Upper lobe of left lung (tissue), 6 donors: ENCODE results near the gene MLF2. TPM values are rescaled to one million over a fixed set of nuclear protein-coding genes. Genes with fewer than 3 reads are reported as not detected.
A peak's percentile ranks its signal among the peaks of the same experiment; 100 is the strongest.

Experiments
- ATAC-seq, 2 donors: fragments of 200-7000 bp; cut with Tn5 transposase; one replicate each; pipeline ENCODE4 v1.9.1; 2022; ENCODE audit warnings: mild to moderate bottlenecking in 2 of 2, moderate library complexity in 2 of 2; ENCODE audit not compliant: low FRiP score in 2 of 2
- DNase-seq, 2 donors: peaks; one replicate each; pipeline ENCODE4 v3.0.0-alpha.2; 2019 to 2020
- H3K27ac ChIP-seq, 4 donors: fragments of 200-600 bp; sonication (generic); one replicate each; pipeline ENCODE4 v1.5.1; 2016 to 2019
- H3K27me3 ChIP-seq, 4 donors: fragments of 200-600 bp; sonication (generic); one replicate each; pipeline ENCODE4 v1.5.1; 2017 to 2019
- H3K36me3 ChIP-seq, 4 donors: fragments of 200-600 bp; sonication (generic); one replicate each; pipeline ENCODE4 v1.5.1; 2016 to 2019
- H3K4me1 ChIP-seq, 4 donors: fragments of 200-600 bp; sonication (generic); one replicate each; pipeline ENCODE4 v1.5.1; 2018 to 2019
- H3K4me3 ChIP-seq, 4 donors: fragments of 200-600 bp; sonication (generic); one replicate each; pipeline ENCODE4 v1.5.1; 2017 to 2019; ENCODE audit warnings: mild to moderate bottlenecking in 2 of 4, moderate library complexity in 1 of 4
- H3K9me3 ChIP-seq, 4 donors: fragments of 200-600 bp; sonication (generic); one replicate each; pipeline ENCODE4 v1.5.1; 2018 to 2019
- CTCF ChIP-seq, 6 experiments: fragments of 450-650 bp in 4 of 6; fragments of 200-600 bp in 2 of 6; sonication (generic) in 2 of 6; IDR thresholded peaks; one replicate each; pipeline ENCODE4 v1.5.1; 2016 to 2019; ENCODE audit warnings: antibody characterized with exemption in 6 of 6
- EP300 ChIP-seq, 4 donors: sonication (generic); formaldehyde crosslinking; IDR thresholded peaks; one replicate each; pipeline ENCODE4 v1.5.1; 2017; ENCODE audit warnings: antibody characterized with exemption in 4 of 4, control low read depth in 2 of 4
- POLR2A ChIP-seq, 4 donors: fragments of 450-650 bp; IDR thresholded peaks; one replicate each; pipeline ENCODE4 v1.5.1; 2016 to 2017; ENCODE audit warnings: antibody characterized with exemption in 4 of 4, mild to moderate bottlenecking in 2 of 4
- POLR2AphosphoS5 ChIP-seq, 2 donors: sonication (generic); formaldehyde crosslinking; IDR thresholded peaks; one replicate each; pipeline ENCODE4 v1.5.1; 2017; ENCODE audit warnings: antibody characterized with exemption in 2 of 2
- WGBS, 2 donors: methylation state at CpG; one replicate each; pipeline ENCODE4 v1.1.5; 2017 to 2018; 5-methylcytosine and 5-hydroxymethylcytosine counted together
- total RNA-seq, 6 donors: library from RNA; depleted of rRNA in 4 of 6; stranded (reverse); fragments of >200 nt in 4 of 6; gene quantifications; one replicate each; pipeline versions ENCODE4 v1.1.0 to v1.2.1, GENCODE V29; 2016 to 2021
- donor health status: DM: no; HTN: no; CAD: no; lungs with moderate emphysema.
- donor health status: DM: no; HTN: yes; CAD: no; lungs with severe emphysema.

MLF2 gene
- total RNA-seq, 6 donors from 2014 or later: 136 to 221 (median 144) TPM

- H3K9me3 ChIP-seq: no peaks in the 10 kb centered on the region
- DNase-seq (peak in 1 of 2 donors; percentile 64), ATAC-seq (peak; percentile 75 to 80)
- H3K4me3 ChIP-seq: peak overlapping the region in 2 of 4 donors; percentile 32 to 41
- H3K4me1 ChIP-seq: peaks cover 9 to 29% (median 21%) of the 10 kb centered on the region in 4 donors
- TF ChIP-seq CTCF (IDR thresholded peaks at IDR 0.05): no peak
- no peak for TF ChIP-seq EP300 (IDR thresholded peaks at IDR 0.05)
- peak in 1 of 4 donors; percentile 43 for TF ChIP-seq POLR2A (IDR thresholded peaks at IDR 0.05)
- peak in 1 of 2 donors; percentile 17 for TF ChIP-seq POLR2AphosphoS5 (IDR thresholded peaks at IDR 0.05)
- no peaks in the 10 kb centered on the region for H3K36me3 ChIP-seq
- H3K27me3 ChIP-seq: no peaks in the 10 kb centered on the region
- 23 to 25% methylated on average over 12 of the region's 12 CpGs for WGBS, 2 donors
- H3K27ac ChIP-seq: peak overlapping the region; percentile 64 to 75 (median 72)
Measured at GRCh38 chr12:6792522-6793201, 39.7 kb upstream of the MLF2 start.

GRCh38 chr12:6791931-6792520 is 39.1 kb upstream of the MLF2 start:
- Histone ChIP-seq H3K4me3 (peak overlapping the region in 2 of 4 donors; percentile 32 to 41), H3K9me3 (no peaks in the 10 kb centered on the region), H3K36me3 (no peaks in the 10 kb centered on the region), H3K27ac (peak overlapping the region; percentile 64 to 75 (median 72)), H3K27me3 (no peaks in the 10 kb centered on the region), H3K4me1 (peaks cover 9 to 29% (median 22%) of the 10 kb centered on the region in 4 donors)
- TF ChIP-seq CTCF (IDR thresholded peaks at IDR 0.05) (no peak), POLR2A (IDR thresholded peaks at IDR 0.05) (no peak), EP300 (IDR thresholded peaks at IDR 0.05) (no peak), POLR2AphosphoS5 (IDR thresholded peaks at IDR 0.05) (no peak)
- no peak for DNase-seq
- 63 to 69% methylated on average over 13 of the region's 13 CpGs for WGBS, 2 donors
- no peak for ATAC-seq

GRCh38 chr12:6790496-6791150 is 37.7 kb upstream of the MLF2 start:
- H3K9me3 ChIP-seq: no peaks in the 10 kb centered on the region
- peaks cover 9 to 36% (median 24%) of the 10 kb centered on the region in 4 donors for H3K4me1 ChIP-seq
- no peaks in the 10 kb centered on the region for H3K27me3 ChIP-seq
- no peak for TF ChIP-seq POLR2A (IDR thresholded peaks at IDR 0.05)
- no peak for TF ChIP-seq POLR2AphosphoS5 (IDR thresholded peaks at IDR 0.05)
- no peak for TF ChIP-seq EP300 (IDR thresholded peaks at IDR 0.05)
- no peak for TF ChIP-seq CTCF (IDR thresholded peaks at IDR 0.05)
- peak overlapping the region in 3 of 4 donors; percentile 35 to 51 (median 41) for H3K4me3 ChIP-seq
- no peak for DNase-seq
- WGBS, 2 donors: 78 to 79% methylated on average over 12 of the region's 12 CpGs
- peak in 1 of 2 donors; percentile 18 for ATAC-seq
- H3K27ac ChIP-seq: peak overlapping the region; percentile 60 to 80 (median 74)
- no peaks in the 10 kb centered on the region for H3K36me3 ChIP-seq

- DNase-seq (peak; percentile 67 to 84), ATAC-seq (peak; percentile 63 to 87)
- H3K36me3 ChIP-seq: no peaks in the 10 kb centered on the region
- peak within 1 kb of the TSS; percentile 76 to 88 (median 82) for H3K27ac ChIP-seq
- TF ChIP-seq EP300 (IDR thresholded peaks at IDR 0.05) (no peak), CTCF (IDR thresholded peaks at IDR 0.05) (no peak), POLR2AphosphoS5 (IDR thresholded peaks at IDR 0.05) (peak; percentile 56 to 57), POLR2A (IDR thresholded peaks at IDR 0.05) (peak in 2 of 4 donors; percentile 38 to 76)
- H3K4me3 ChIP-seq: peak within 1 kb of the TSS; percentile 15 to 51 (median 38)
- 42 to 56% methylated on average over 10 to 16 of the region's 18 CpGs for WGBS, 2 donors
- H3K9me3 ChIP-seq: no peaks in the 10 kb centered on the region
- no peaks in the 10 kb centered on the region for H3K27me3 ChIP-seq
- peaks cover 16 to 50% (median 29%) of the 10 kb centered on the region in 4 donors for H3K4me1 ChIP-seq
Measured at GRCh38 chr12:6788972-6789924, 36.3 kb upstream of the MLF2 start, which contains the start of gene CD4. Gene CD4, plus strand, starts transcription at chr12:6789528. Its CDS starts 10,611 bp downstream, at chr12:6800139.
